Upper lobe of left lung (tissue), 4 donors: ENCODE measurements around the gene LHX5.

ENCODE experiments used
- EP300 ChIP-seq, 4 donors: sonication (generic); formaldehyde crosslinking; IDR thresholded peaks; one replicate each; pipeline ENCODE4 v1.5.1; 2017; ENCODE audit warnings: antibody characterized with exemption in 4 of 4, control low read depth in 2 of 4
- POLR2A ChIP-seq, 4 donors: fragments of 450-650 bp; IDR thresholded peaks; one replicate each; pipeline ENCODE4 v1.5.1; 2016 to 2017; ENCODE audit warnings: antibody characterized with exemption in 4 of 4, mild to moderate bottlenecking in 2 of 4
- POLR2AphosphoS5 ChIP-seq, 2 donors: sonication (generic); formaldehyde crosslinking; IDR thresholded peaks; one replicate each; pipeline ENCODE4 v1.5.1; 2017; ENCODE audit warnings: antibody characterized with exemption in 2 of 2
- TF ChIP-seq, protein P1 (sequence below), 6 experiments: fragments of 450-650 bp in 4 of 6; fragments of 200-600 bp in 2 of 6; sonication (generic) in 2 of 6; IDR thresholded peaks; one replicate each; pipeline ENCODE4 v1.5.1; 2016 to 2019; ENCODE audit warnings: antibody characterized with exemption in 6 of 6

GRCh38 chr12:113424456-113424855 lies 47.2 kb downstream of the LHX5 start:
- TF ChIP-seq, protein P1, sequence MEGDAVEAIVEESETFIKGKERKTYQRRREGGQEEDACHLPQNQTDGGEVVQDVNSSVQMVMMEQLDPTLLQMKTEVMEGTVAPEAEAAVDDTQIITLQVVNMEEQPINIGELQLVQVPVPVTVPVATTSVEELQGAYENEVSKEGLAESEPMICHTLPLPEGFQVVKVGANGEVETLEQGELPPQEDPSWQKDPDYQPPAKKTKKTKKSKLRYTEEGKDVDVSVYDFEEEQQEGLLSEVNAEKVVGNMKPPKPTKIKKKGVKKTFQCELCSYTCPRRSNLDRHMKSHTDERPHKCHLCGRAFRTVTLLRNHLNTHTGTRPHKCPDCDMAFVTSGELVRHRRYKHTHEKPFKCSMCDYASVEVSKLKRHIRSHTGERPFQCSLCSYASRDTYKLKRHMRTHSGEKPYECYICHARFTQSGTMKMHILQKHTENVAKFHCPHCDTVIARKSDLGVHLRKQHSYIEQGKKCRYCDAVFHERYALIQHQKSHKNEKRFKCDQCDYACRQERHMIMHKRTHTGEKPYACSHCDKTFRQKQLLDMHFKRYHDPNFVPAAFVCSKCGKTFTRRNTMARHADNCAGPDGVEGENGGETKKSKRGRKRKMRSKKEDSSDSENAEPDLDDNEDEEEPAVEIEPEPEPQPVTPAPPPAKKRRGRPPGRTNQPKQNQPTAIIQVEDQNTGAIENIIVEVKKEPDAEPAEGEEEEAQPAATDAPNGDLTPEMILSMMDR (IDR thresholded peaks at IDR 0.05) = no peak
- no peak for TF ChIP-seq POLR2AphosphoS5 (IDR thresholded peaks at IDR 0.05)
- no peak for TF ChIP-seq EP300 (IDR thresholded peaks at IDR 0.05)
- no peak for TF ChIP-seq POLR2A (IDR thresholded peaks at IDR 0.05)
